Astrocyte of the cerebellum (primary cell): ENCODE results near the gene ERVW-1.

Experiments
- DNase-seq: peaks from one replicate; pipeline ENCODE4 v3.0.0-alpha.2; 2011; ENCODE audit warnings: low read depth
- H3K4me3 ChIP-seq: 2 replicates; pipeline ENCODE4 v1.5.1; 2011; ENCODE audit warnings: mild to moderate bottlenecking, low read depth, low read length, moderate library complexity
- in situ Hi-C: cut with HindIII; loops from 2 replicates; pipeline ENCODE4 v1.10.0; 2017; ENCODE audit warnings: low sequenced_read_pairs
- TF ChIP-seq, protein P1 (sequence below): IDR thresholded peaks from 2 replicates; pipeline ENCODE4 v1.5.1; 2012; ENCODE audit warnings: low read length, low read depth, moderate library complexity, mild to moderate bottlenecking; ENCODE audit errors: missing control alignments

The ERVW-1 gene

DNA sequence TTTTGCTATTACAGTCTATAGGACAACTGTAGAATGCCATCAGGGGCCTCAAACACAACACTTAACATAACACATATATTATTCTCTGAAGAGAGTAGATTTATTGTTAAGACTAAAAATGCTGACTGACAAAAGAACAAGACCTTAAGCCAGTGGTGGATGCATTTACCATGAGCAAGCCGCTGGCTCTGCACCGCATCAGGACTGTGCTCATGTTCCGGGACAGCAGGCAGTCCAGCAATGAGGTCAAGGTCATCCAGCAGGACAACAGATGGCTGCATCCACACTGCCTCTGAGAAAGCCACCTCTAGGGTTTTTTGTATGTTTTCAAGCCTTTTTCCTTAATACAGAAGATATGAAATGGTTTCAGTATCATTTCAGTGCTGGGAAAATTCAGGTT, 26.8 kb upstream of the ERVW-1 start:
- TF ChIP-seq, protein P1, sequence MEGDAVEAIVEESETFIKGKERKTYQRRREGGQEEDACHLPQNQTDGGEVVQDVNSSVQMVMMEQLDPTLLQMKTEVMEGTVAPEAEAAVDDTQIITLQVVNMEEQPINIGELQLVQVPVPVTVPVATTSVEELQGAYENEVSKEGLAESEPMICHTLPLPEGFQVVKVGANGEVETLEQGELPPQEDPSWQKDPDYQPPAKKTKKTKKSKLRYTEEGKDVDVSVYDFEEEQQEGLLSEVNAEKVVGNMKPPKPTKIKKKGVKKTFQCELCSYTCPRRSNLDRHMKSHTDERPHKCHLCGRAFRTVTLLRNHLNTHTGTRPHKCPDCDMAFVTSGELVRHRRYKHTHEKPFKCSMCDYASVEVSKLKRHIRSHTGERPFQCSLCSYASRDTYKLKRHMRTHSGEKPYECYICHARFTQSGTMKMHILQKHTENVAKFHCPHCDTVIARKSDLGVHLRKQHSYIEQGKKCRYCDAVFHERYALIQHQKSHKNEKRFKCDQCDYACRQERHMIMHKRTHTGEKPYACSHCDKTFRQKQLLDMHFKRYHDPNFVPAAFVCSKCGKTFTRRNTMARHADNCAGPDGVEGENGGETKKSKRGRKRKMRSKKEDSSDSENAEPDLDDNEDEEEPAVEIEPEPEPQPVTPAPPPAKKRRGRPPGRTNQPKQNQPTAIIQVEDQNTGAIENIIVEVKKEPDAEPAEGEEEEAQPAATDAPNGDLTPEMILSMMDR, result no peak
- no peak for DNase-seq
- in situ Hi-C loops, result no loop called here
- H3K4me3 ChIP-seq, result no peak overlapping the region

DNA sequence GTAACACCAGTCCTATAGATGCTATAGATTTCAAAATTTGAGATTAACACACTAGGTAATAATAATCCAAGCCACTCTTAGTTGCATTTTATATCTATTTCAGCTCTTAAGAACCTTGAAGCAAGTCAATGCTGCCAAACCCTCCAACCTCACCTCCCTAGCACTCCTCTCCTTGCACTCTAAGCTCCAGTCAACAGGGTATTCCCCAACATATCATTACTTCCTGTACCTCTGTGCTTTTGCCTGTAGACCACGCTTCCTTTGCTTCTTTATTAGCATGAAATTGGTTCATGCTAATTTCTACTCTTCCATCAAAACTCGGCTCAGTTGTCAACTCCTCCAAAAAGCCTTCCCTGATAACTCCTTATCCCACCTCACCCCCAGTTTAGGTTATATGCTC, 26.0 kb upstream of the ERVW-1 start:
- in situ Hi-C loops, result no loop called here
- H3K4me3 ChIP-seq, result no peak overlapping the region
- TF ChIP-seq, protein P1, result no peak
- no peak for DNase-seq

DNA sequence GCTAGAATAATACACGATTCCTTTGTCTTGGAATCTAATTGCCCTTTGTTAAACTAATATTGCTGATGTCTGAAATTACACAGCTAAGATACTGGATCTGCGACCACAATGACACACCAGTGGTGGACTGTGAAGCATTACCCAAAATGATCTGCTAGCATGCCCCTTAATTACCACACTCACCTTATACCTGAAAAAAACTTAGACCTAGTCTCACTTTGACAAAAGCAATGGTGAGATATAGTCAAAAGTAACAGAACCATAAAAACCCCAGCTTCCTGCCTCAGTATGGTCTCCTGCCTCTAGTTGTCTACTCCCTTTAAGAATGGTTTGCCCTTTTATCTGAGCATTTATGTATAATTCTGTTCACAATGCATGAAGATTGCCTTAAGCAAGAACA, 20.8 kb upstream of the ERVW-1 start:
- TF ChIP-seq, protein P1, result no peak
- no peak for DNase-seq
- in situ Hi-C loops, result no loop called here
- no peak overlapping the region for H3K4me3 ChIP-seq

DNA sequence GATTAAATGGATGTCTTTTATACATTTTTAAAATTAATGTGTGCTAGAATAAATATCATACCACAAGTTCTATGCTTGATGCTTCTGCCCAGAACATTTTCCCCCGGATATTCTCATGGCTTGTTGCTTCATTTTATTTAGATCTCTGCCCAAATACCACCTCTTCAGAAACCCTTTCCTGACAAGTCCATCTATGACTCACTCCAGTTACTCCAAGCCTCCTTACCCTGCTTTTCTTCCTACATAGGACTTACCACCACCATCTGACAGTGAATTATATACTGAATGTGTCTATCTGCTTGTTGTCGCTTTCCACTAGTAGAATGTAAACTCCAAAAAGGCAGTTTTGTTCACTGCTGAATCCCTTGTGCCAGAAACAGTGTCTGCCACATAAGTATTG, 19.1 kb upstream of the ERVW-1 start:
- in situ Hi-C loops, result no loop called here
- TF ChIP-seq, protein P1, result no peak
- no peak overlapping the region for H3K4me3 ChIP-seq
- DNase-seq, result no peak

DNA sequence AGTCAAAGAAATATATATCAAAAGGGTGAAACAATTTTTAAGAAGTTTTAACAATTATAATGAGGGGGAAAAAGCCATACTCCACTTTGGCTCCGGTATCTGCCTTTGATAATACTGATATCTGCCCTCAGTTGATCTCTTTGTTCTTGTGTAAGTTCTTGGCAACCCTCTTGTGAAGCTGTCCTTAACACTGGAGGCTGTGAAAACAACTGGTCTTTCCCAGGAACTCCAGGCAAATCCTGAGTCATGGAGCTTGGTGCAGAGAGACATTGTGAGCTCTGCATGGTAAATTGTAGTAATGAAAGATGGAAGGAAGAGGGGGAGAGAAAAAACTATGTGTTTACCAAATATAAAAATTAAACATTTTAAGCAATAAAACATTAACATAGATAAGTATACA, 11.9 kb upstream of the ERVW-1 start:
- DNase-seq, result no peak
- in situ Hi-C loops, result no loop called here
- TF ChIP-seq, protein P1, result no peak
- no peak overlapping the region for H3K4me3 ChIP-seq

DNA sequence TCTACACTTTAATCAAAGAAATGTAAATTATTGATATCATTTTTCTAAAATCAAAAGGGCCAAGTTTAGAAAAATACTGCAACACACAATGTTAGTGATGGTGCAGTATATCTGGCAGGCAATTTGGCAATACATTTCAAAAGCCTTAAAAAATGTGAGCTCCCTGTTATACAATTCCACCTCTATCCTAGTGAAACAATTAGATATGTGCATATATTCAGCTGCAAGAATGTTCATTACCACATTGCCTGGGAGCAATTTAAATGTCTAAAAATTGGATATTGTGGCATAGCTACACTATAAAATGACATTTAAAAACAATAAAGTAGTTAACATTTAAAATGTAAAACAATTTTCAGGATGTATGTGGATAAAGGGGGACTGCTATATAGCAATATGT, 10.1 kb upstream of the ERVW-1 start:
- TF ChIP-seq, protein P1, result no peak
- DNase-seq, result no peak
- in situ Hi-C loops, result no loop called here
- no peak overlapping the region for H3K4me3 ChIP-seq

DNA sequence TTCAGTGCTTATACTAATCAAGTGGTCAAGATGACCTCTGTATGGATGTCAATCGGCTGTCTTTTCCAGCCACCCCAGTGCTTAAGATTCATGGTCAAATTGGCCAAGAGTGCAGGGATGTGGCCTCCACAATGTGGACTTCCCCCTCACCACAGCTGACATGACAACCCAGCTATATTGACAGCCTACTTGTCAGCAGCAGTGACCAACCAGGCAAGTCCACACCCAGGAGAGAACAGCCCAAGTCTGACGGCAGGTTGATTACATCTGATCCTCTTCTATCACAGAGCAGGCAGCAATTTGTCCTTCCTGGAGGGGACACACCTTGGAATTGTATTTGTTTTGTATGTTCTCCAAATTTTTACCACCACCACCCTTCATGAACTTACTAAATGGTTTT, 8.2 kb upstream of the ERVW-1 start:
- in situ Hi-C loops, result no loop called here

More for the DNA sequence above, 8.2 kb upstream of the ERVW-1 start:
- TF ChIP-seq, protein P1, result no peak
- DNase-seq, result no peak
- H3K4me3 ChIP-seq, result no peak overlapping the region
